ENCODE data around the gene MSRB1. TPM values are rescaled to one million over a fixed set of nuclear protein-coding genes. Genes with fewer than 3 reads are reported as not detected.

MSRB1 gene
- total and polyA plus RNA-seq, 2 donors (not counting 1 experiment from before 2014, with no cell fraction given): 8.5 to 17.5 TPM

- no peak overlapping the region for H3K27ac ChIP-seq (ENCODE audit: low read length in 2 of 2)
- WGBS (ENCODE audit: insufficient coverage): 93% methylated on average over 17 of the region's 17 CpGs
Measured at GRCh38 chr16:1912215-1912543, 30.8 kb downstream of the MSRB1 start.

GRCh38 chr16:1911467-1912214 is 31.4 kb downstream of the MSRB1 start:
- intact Hi-C loops (cut with micrococcal nuclease): no loop called here
- no peaks in the 10 kb centered on the region for H3K4me1 Mint-ChIP-seq
- no peaks in the 10 kb centered on the region for H4K20me1 ChIP-seq (ENCODE audit: control insufficient read depth, insufficient read depth, low read length, poor library complexity, severe bottlenecking)
- H3K27me3 ChIP-seq (replicated peaks in 1 of 4; ENCODE audit: control extremely low read depth in 1 of 4, control insufficient read depth in 3 of 4, insufficient read depth in 4 of 4, low read length in 3 of 4): peaks cover 0 to 24% (median 1%) of the 10 kb centered on the region in 4 experiments
- no peak overlapping the region for H3K9ac ChIP-seq (ENCODE audit: low read length)
- ATAC-seq (ENCODE audit: low read depth): no peak
- peaks cover 20% of the 10 kb centered on the region for H3K27me3 Mint-ChIP-seq
- no peaks in the 10 kb centered on the region for H3K9me3 Mint-ChIP-seq (ENCODE audit: insufficient read depth)
- H3K4me1 ChIP-seq (ENCODE audit: control insufficient read depth in 2 of 2, insufficient read depth in 2 of 2, low read length in 2 of 2): no peaks in the 10 kb centered on the region
- H3K4me2 ChIP-seq (replicated peaks; ENCODE audit: low read depth, low read length, poor library complexity, severe bottlenecking): no peak overlapping the region
- no peak overlapping the region for H3K27ac ChIP-seq (ENCODE audit: low read length in 2 of 2)
- H3K27ac Mint-ChIP-seq: no peak overlapping the region
- H2AFZ ChIP-seq (ENCODE audit: insufficient read depth, low read depth, low read length, poor library complexity, severe bottlenecking): no peak overlapping the region
- no peaks in the 10 kb centered on the region for H3K79me2 ChIP-seq (ENCODE audit: control insufficient read depth, insufficient read depth, low read length)
- ChIA-PET CTCF (interaction anchor here (0.7 kb wide), 1 partner anchor 63 kb away, joined by 3 read pairs; no protein-coding TSS in a partner anchor), POLR2A (no interaction called here)
- TF ChIP-seq EZH2 (IDR thresholded peaks at IDR 0.05; ENCODE audit: borderline replicate concordance, insufficient read depth, low read depth, low read length, poor library complexity, severe bottlenecking): no peak
- TF ChIP-seq, protein P1, sequence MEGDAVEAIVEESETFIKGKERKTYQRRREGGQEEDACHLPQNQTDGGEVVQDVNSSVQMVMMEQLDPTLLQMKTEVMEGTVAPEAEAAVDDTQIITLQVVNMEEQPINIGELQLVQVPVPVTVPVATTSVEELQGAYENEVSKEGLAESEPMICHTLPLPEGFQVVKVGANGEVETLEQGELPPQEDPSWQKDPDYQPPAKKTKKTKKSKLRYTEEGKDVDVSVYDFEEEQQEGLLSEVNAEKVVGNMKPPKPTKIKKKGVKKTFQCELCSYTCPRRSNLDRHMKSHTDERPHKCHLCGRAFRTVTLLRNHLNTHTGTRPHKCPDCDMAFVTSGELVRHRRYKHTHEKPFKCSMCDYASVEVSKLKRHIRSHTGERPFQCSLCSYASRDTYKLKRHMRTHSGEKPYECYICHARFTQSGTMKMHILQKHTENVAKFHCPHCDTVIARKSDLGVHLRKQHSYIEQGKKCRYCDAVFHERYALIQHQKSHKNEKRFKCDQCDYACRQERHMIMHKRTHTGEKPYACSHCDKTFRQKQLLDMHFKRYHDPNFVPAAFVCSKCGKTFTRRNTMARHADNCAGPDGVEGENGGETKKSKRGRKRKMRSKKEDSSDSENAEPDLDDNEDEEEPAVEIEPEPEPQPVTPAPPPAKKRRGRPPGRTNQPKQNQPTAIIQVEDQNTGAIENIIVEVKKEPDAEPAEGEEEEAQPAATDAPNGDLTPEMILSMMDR (IDR thresholded peaks at IDR 0.05): no peak
- H3K9me3 ChIP-seq (ENCODE audit: control extremely low read depth in 1 of 3, control insufficient read depth in 2 of 3, insufficient read depth in 1 of 3, low read length in 2 of 3): peaks cover 0 to 3% (median 0%) of the 10 kb centered on the region in 3 donors
- 89% methylated on average over 59 of the region's 59 CpGs for WGBS (ENCODE audit: insufficient coverage)
- H3K4me3 ChIP-seq (ENCODE audit: control extremely low read depth in 1 of 5, extremely low read depth in 1 of 5, insufficient read depth in 1 of 5, low read depth in 2 of 5, low read length in 4 of 5): no peak overlapping the region
- DNase-seq: no peak
- no peaks in the 10 kb centered on the region for H3K36me3 ChIP-seq (replicated peaks in 1 of 2; ENCODE audit: control extremely low read depth in 1 of 2, control insufficient read depth in 1 of 2, extremely low read depth in 1 of 2, insufficient read depth in 2 of 2, low read length in 1 of 2)
- no peak overlapping the region for H3K4me3 Mint-ChIP-seq

More at GRCh38 chr16:1912215-1912543, 30.8 kb downstream of the MSRB1 start:
- DNase-seq (no peak), ATAC-seq (ENCODE audit: low read depth) (no peak)
- Mint-ChIP-seq H3K4me3 (no peak overlapping the region), H3K9me3 (ENCODE audit: insufficient read depth) (no peaks in the 10 kb centered on the region), H3K4me1 (no peaks in the 10 kb centered on the region), H3K27ac (no peak overlapping the region), H3K27me3 (peaks cover 24% of the 10 kb centered on the region)
- TF ChIP-seq EZH2 (IDR thresholded peaks at IDR 0.05; ENCODE audit: borderline replicate concordance, insufficient read depth, low read depth, low read length, poor library complexity, severe bottlenecking): no peak
- TF ChIP-seq, protein P1 (IDR thresholded peaks at IDR 0.05): no peak
- H3K4me1 ChIP-seq (ENCODE audit: control insufficient read depth in 2 of 2, insufficient read depth in 2 of 2, low read length in 2 of 2): no peaks in the 10 kb centered on the region
- H3K9ac ChIP-seq (ENCODE audit: low read length): no peak overlapping the region
- H3K79me2 ChIP-seq (ENCODE audit: control insufficient read depth, insufficient read depth, low read length): no peaks in the 10 kb centered on the region
- H3K27me3 ChIP-seq (replicated peaks in 1 of 4; ENCODE audit: control extremely low read depth in 1 of 4, control insufficient read depth in 3 of 4, insufficient read depth in 4 of 4, low read length in 3 of 4): peaks cover 0 to 29% (median 3%) of the 10 kb centered on the region in 4 experiments
- no peaks in the 10 kb centered on the region for H3K36me3 ChIP-seq (replicated peaks in 1 of 2; ENCODE audit: control extremely low read depth in 1 of 2, control insufficient read depth in 1 of 2, extremely low read depth in 1 of 2, insufficient read depth in 2 of 2, low read length in 1 of 2)
- peaks cover 0 to 3% (median 0%) of the 10 kb centered on the region in 3 donors for H3K9me3 ChIP-seq (ENCODE audit: control extremely low read depth in 1 of 3, control insufficient read depth in 2 of 3, insufficient read depth in 1 of 3, low read length in 2 of 3)
- H2AFZ ChIP-seq (ENCODE audit: insufficient read depth, low read depth, low read length, poor library complexity, severe bottlenecking): no peak overlapping the region
- H3K4me3 ChIP-seq (ENCODE audit: control extremely low read depth in 1 of 5, extremely low read depth in 1 of 5, insufficient read depth in 1 of 5, low read depth in 2 of 5, low read length in 4 of 5): no peak overlapping the region
- CTCF ChIA-PET: no interaction called here
- intact Hi-C loops (cut with micrococcal nuclease): no loop called here
- H3K4me2 ChIP-seq (replicated peaks; ENCODE audit: low read depth, low read length, poor library complexity, severe bottlenecking): no peak overlapping the region
- POLR2A ChIA-PET: no interaction called here
- no peaks in the 10 kb centered on the region for H4K20me1 ChIP-seq (ENCODE audit: control insufficient read depth, insufficient read depth, low read length, poor library complexity, severe bottlenecking)
